ENCODE data around the gene CNOT3.
"Not testable (repeated sequence)": the region's sequence is repeated elsewhere in the genome, so short reads cannot be mapped to it uniquely, and the experiment has no call there.

CNOT3 gene

GRCh38 chr19:54151362-54152035, 13.9 kb downstream of the CNOT3 start:
- no peak for DNase-seq

GRCh38 chr19:54152267-54152666, 14.7 kb downstream of the CNOT3 start:
- DNase-seq: no peak

DNA sequence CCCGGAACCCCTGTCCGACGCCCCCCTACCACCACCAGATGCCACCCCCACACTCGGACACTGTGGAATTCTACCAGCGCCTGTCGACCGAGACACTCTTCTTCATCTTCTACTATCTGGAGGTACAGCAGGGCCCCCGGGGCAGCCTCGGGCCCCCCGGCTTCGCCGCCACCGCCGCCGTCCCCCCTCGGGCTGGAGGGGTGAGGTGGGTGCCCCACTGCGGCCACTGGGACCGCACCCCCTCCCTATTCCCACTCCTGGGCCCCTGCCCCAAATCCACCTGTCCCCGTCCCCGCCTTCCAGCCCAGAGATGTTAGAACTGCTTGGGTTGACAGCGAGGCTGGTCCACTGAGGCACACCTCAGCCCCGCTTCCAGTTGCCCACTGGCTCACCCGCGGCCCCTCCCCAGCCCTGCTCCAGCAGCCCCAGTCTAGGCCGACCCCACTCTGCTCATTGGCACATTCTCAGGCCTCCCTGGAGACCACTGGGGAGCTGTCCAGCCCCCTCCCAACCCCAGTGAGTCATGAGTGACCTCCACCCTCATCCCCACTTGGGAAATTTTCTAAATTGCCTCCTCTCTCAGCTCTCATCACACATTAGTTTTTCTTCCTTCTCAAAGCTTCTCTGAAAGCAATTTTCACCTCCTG, 15.4 kb downstream of the CNOT3 start:
- no peak for DNase-seq

GRCh38 chr19:54153731-54154326, 16.3 kb downstream of the CNOT3 start:
- DNase-seq: no peak

DNA sequence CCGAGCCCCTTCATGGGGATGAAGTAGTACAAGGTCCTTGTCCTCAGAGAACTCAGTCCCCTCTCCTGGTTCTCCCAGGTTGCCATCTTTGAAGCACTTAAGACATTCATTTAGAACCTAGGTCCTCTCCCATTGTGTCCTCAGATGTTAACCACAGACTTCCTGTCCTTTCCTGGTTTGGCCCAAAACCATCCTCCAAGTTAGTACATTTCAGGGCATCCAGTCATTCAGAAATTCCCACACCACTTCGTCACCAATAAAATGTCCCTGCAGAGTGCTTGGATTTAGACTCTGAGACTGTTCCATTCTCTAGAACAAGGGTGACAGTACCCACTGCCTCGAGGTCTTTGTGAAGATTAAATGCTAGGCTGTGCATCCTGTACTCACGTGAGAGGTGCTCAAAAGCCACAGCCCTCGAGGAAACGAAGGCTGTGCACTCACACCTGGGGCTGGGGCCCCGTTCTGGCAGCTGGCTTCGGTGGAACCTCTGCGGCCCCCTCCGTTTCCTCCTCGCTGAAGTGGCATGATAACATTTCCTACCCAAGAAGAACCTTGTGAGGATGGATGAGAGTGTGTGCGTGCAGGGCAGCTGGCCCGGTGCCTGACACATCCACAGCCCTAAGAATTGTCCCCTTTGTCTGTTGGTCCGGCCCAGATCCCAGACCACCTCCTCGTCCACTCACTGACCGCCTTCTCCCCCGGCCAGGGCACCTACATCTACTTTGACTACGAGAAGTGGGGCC, 17.2 kb downstream of the CNOT3 start:
- DNase-seq: no peak

- no peak for DNase-seq
Measured at GRCh38 chr19:54155694-54156093, 18.1 kb downstream of the CNOT3 start.

GRCh38 chr19:54156490-54156889, 18.9 kb downstream of the CNOT3 start:
- DNase-seq: no peak

DNA sequence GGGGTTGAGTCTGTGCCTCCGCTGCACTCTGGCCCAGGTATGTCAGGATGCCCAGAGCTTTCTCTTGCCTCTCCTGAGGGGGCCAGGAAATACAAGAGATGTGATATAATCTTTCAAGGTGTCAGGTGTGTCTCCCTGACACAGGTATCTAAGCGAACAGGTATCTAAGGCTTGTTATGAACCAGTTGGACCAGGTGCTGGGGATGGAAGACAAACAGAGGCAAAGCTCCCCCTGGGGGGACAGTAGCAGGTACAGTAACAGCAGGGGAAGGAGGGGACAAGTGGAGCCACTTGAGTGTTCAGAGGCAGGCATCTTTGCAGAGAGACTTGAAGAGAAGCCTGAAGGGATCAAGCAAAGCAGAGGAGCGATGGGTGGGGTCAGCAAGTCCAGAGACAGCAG, 19.4 kb downstream of the CNOT3 start:
- DNase-seq: no peak

DNA sequence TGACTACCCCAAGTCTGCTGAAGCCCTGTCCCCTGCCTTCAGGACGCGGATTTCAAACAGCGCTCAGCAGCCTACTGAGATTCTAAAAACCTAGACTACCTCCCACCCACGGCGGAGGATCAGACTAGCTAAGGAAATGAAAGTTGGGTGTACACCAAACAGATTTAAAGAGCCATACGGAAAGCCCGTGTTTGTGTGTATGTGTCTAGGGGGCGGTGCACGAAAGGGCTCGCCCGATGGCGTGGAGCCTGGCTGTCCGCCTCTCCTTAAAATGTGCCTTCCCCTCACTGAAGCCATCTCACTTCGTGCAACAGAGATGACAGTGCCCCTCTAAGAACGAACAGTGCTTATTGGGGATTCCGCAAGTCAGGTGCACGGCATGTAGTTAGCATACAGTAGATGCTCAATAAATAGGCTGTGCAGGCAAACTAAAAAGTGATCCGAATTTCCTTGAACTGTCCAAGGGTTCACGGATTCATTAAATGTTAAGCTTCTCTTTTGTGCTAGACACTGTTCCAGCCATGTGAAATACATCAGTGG, 21.3 kb downstream of the CNOT3 start:
- no peak for DNase-seq

DNA sequence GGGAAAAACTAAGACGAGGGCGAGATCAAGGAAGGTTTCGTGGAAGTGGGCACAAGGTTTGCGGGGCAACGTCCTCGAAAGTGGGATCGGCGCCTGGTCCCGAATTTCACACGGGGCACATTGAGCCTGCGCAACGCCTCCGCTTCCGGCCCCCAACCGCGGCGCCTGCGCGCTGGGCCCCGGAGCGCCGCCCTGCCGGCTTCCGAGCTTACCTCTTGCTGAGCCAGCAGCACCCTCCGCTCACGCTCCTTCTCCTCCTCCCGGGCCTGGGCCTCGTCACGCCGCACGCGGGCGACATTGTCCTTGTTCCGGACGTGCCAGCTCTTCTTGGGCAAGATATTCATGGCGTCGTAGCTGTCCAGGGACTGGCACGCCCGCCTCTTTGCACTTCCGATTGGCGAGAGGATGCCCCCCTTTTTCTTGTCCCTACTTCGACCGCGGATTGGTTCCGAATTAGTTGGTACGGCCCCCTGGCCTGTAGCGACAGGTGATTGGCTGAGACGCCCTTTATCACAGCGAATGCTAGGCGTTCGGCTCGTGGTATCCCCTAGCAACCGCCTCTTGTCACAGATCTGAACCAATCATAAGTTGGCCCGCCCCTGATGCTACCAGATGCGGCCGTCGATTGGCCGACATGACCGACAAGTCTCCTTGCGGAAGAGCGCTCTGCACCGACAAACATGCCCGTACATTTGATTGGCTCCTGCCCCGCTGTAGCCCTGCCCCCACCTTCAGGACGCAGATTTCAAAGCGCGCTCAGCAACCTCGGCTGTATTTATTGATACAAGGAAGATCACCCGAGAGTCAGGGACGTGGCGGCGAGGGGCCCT, 22.0 kb downstream of the CNOT3 start, which contains the start of gene LENG1:
LENG1 (minus strand) TSS at position 370 of the 830 bp plus-strand sequence; CDS start at position 344, 26 bp downstream.
- peak; percentile 99 to 100 (median 100) for DNase-seq

GRCh38 chr19:54160182-54160811, 22.7 kb downstream of the CNOT3 start:
- DNase-seq: peak in 1 of 3 experiments; percentile 51

GRCh38 chr19:54160854-54161253, 23.3 kb downstream of the CNOT3 start:
- peak in 2 of 3 experiments; percentile 26 to 50 for DNase-seq

DNA sequence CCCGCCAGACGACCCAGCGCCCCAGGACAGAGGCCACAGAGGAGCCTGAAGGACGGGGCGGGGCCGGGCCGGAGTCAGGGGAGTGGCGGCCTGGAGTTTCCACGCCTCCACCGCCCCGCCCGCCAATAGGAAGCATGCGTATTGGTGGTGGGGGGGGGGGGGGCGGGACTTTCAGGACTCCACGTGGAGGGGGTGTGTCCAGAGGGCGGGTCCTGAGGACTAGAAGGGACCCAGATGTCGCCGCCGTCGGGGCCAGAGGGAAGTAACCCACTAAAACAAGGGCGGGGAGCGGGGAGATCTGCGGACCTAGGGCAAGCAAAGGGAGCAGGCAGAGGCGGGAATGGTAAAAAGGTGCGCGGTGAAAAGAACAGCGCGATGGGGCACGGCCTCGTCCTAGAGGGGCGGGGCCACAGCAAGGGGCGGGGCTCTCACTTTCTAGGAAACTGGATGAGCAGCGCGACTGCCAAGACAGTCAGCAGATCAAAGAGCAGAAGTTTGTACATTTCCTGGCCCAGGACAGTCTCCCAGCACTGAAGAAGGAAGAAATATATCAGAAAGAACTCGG, 24.8 kb downstream of the CNOT3 start:
- DNase-seq: peak; percentile 59 to 82 (median 75)

DNA sequence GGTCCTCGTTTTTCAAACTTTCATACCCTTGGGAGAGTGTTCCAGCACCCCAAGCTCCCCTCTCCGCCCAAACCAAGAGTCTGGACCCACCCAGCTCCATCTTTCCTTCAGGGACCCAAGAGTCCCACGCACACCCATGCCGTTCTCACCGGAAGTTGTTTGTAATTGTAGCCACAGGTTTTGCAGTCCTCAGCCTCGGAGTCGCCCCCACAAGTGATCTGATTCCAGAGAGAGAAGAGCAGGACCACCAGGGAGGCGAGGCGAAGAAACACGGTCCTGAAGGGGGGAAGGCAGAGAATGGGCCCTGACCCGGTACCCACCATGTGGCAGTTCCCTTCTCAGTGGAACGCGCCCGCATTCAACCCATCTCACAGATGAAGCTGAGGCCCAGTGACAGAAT, 25.3 kb downstream of the CNOT3 start:
- DNase-seq: no peak

- peak in 1 of 3 experiments; percentile 75 for DNase-seq
Measured at GRCh38 chr19:54164369-54165068, 27.0 kb downstream of the CNOT3 start.

- DNase-seq: no peak
Measured at GRCh38 chr19:54165222-54165621, 27.7 kb downstream of the CNOT3 start.

DNA sequence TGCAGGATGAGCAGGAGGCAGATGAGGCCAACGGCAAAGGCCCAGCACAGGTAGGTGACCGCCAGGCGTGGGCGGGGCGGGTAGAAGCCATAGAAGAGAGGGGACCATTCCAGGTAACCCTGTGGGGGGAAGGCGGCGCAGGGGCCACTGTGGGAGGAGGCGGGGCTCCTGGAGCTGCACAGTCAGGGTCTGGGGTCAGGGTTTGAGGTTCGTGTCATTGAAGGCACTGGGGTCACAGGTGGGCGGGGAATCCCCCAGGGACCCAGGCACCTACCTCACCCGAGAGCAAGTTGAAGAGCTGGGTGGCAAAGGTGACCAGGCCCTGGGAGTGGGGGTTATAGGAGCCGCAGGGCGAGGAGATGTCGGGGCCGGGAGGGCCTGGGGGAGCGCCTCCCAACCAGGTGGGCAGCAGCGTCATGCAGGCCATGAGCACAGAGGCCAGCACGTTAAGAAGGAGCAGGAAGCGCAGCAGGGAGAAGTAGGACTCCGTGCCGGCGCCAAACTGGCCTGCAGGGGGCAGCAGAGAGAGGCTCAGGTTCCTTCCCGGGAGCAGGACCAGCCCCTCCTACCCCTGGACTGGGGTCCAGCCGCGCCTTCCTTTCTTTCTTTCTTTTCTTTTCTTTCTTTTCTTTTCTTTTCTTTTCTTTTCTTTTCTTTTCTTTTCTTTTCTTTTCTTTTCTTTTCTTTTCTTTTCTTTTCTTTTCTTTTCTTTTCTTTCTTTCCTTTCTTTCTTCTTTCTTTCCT, 30.8 kb downstream of the CNOT3 start:
- peak; percentile 64 to 89 (median 81) for DNase-seq

- DNase-seq: no peak
Measured at GRCh38 chr19:54169149-54169740, 31.7 kb downstream of the CNOT3 start.

GRCh38 chr19:54171736-54172431, 34.3 kb downstream of the CNOT3 start:
- DNase-seq: not testable (repeated sequence)

All from NCI-H1417 (cell line).